ENCODE data around the gene MYO10.
"Not testable (repeated sequence)": the region's sequence is repeated elsewhere in the genome, so short reads cannot be mapped to it uniquely, and the experiment has no call there.

Gene MYO10

DNA sequence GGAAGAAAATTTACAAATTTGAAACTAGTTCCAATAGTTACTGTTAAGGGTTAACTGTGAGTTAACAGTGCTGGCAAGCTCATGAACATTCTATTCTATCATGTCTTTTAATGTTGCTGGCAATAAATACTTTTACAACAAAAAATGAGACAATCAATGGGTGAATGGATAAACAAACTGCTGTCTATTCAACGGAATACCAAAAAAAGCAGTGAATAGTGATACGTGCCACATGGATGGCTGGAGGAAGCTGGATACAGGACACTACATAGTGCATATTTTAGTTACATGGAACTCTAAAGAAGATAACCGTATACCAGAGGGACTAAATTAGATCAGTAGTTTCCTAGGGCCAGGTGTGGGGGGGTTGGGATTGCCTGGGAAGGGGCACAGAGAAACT is 163.5 kb downstream of the MYO10 start:
- DNase-seq = no peak

DNA sequence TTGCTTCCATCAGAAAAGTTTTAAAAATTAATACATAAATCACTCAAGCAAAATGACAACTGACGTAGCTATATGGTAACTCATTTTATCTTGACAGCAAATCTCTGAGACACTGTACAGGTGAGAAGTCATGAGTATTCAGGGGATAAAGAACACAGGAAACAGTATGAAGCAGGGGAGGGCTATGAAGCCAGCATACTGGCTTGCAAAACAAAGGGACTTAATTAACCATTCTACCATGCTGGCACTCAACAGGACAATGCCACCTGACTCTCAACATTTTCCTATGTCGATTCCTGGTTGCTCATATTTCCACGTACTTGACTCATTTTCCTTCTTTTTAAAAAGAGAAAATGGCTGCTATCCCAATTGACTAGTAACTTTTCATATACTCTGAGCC is 167.9 kb downstream of the MYO10 start:
- DNase-seq = no peak

DNA sequence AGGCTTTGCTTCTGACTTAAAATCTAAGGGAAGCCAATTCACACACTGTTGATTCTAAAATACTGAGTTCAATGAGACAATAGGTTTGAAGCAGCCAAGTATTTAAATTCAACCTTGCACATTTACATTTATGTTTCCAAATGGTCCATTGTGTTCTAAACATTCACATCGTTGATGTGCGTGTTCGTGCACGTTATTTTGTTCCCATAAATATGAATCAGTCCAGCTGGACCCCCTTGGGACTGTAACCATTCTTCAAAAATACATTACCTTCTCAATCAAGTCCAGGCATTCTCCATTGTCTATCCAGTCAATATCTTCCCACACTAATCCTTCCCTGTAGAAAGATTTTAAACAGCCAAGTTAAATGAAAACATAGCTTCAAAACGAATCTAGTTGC is 172.9 kb downstream of the MYO10 start:
- no peak for DNase-seq

DNA sequence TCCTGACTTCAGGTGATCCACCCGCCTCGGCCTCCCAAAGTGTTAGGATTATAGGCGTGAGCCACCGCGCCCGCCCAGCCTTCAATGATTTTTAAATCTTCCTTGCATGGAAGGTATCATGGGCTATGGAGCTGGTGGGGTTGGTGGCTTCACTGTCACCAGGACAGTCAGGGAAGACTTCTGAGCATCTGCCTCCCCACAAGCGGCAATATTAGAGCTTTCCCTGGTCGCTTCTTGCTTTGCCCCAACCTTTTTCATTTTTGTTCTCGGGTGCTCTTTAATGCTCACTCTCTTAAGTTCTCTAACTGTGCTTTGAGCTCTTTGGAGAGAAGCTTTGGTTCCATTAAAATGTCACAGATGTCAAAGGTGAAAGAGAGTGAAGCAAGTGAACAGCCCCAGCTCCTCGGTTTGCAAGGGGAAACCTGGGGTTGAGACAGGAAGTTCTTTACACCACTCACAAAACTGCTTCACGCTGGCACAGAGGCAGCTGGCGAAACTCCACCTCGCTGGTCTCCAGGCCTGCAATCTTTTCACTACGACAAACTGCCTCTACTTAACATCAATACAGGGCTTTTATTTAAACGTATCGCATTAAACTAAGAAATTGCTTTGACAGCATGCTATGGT is 176.8 kb downstream of the MYO10 start:
- no peak for DNase-seq

DNA sequence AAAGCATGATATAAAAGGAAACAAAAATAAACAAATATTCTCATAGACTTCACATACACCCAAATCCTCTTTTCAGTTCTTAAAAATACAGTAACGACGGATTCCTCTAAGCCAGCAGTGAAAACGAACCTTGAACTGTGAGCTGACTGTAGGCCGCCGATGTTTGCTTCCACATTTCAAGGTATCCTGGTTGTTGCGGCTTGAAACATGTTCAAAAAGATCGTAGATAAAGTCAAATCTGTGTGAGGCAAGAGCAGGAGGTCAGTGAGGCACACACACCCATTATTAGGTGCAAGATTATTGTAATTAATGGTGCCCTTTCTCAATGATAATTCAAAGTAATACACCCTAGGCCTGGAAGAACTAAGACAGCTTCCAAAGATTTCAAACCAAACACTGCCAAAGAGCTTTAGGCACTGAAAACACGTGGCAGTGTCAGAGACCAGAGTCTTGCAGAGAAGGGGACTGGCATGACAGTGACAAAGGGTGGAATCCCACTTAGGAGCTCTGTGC is 178.0 kb downstream of the MYO10 start:
- DNase-seq = no peak

DNA sequence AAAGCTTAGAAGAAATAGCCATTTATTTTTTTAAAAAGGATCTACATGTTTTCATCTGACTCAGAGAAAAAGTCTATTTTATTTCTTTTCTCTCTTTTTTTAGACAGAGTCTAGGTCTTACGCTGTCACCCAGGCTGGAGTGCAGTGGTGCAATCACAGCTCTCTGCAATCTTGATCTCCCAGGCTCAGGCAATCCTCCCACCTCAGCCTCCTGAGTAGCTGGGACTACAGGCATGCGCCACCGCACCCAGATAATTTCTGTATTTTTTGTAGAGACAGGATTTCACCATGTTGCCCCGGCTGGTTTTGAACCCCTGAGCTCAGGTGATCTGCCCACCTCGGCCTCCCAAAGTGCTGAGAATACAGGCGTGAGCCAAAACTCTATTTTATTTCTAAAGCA is 178.5 kb downstream of the MYO10 start:
- DNase-seq = not testable (repeated sequence)

DNA sequence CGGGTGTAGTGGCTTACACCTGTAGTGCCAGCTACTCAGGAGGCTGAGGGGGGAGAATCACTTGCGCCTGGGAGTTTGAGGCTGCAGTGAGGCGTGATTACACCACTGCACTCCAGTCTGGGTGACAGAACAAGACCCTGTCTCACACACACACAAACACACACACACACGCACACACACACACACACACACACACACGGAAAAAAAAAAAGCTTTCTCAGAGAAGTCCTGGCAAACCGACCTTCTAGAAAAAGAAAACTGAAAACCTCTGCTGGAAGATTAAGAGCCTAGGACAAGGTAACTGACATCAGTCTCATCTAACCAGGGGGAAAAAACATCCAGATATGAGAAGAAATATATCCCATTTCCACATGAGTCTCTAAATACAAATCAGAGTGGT is 178.9 kb downstream of the MYO10 start:
- DNase-seq = no peak

DNA sequence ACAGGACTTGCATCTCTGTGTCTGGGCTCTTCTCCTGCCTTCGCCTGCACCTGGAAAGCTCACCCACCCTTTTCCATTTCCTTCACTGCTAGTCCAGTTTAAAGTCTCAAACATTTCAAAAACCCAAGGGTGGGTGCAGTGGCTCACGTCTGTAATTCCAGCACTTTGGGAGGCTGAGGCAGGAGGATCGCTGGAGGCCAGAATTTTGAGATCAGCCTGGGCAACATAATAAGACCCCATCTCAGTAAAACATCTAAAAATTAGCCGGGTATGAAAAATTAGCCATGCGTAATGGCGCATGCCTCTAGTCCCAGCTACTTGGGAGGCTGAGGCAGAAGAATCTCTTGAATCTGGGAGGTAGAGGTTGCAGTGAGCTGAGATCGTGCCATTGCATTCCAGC is 179.4 kb downstream of the MYO10 start:
- no peak for DNase-seq

DNA sequence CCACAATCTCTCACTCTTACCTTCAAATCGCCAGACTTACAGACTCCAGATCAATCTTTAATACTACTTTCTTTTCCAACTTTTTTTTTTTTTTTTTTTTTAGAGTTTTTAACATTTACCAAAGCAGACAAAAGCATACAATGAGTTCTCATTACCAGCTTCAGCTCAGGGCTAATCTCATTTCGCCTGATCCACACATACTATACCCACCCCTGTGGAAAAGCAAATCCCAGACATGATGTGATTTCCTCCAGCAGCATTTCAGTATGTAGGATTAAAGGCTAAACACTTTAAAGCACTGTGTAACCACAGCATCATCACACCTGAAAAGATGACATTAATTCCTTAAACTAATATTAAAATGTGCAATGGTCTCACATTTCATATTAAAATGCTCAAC is 180.4 kb downstream of the MYO10 start:
- no peak for DNase-seq

DNA sequence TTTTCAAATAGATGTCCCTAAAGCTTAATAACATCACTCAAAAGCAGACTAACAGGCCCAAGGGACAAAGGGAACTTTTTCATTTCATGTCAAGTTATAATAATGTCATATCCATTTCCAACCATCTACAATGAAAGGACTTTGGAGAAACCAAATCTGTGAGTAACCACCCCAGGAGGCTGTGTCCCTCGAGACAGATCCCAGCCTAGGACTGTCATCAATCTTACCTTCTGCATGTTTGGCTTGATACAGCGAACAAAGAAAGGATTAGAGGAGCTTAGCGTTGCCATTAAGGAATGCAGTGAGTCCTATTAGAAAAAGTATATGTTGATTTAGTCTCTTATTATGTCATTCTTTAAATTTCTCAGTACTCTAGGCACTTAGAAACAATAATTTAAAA is 181.5 kb downstream of the MYO10 start:
- peak; percentile 55 for DNase-seq

DNA sequence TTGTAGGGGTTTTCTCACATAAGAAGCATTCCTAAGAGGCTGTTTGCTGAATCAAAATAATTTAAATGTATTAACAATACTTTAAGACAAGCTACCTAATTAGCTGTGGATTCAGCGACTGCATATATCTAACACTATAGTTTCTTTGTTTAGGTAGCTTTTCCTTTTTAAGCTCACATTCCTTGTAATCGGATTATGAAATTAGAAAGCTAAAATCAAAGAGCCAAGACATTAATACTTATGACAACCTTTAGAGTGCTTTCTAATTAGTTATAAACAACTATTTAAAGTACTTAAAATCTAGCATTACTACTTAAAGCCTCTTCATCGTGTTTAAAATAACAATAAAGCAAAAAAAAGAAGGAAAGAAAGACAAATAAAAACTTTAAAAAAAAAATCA is 182.0 kb downstream of the MYO10 start:
- no peak for DNase-seq

DNA sequence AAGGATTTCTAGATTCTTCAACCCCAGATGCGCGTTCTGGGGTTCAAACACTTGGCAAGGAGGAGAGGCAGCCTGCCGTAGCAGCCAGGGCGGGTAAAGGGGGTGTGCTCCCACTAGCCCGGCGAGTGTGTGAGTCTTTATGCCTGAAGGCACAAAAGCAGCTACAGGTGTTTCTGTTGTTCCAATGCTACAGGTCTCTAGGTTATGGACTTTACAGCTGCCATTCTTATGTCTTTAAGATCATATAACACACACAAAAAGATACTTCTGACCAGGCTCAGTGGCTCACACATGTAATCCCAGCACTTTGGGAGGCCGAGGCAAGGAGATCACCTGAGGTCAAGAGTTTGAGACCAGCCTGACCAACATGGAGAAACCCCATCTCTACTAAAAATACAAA is 185.6 kb downstream of the MYO10 start:
- DNase-seq = no peak

DNA sequence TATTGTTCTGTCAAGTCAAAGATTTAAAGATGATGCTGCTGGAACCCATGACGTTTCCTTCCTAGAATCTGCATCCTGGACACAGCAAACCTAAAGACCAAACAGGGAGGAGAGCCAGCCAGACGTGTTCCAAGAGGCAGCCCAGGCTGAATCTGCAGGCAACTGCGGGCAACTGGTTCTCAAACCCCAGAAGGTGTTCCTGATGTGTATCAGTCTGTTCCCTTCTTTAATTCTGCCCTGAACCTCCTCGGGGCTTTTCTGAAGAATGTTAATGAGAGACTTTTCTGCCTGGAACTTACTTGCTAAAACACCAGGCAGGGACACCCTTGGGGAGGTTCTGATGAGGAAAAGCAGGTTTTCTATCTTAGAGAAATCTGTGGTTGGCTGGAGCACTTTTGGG is 186.5 kb downstream of the MYO10 start:
- DNase-seq = no peak

DNA sequence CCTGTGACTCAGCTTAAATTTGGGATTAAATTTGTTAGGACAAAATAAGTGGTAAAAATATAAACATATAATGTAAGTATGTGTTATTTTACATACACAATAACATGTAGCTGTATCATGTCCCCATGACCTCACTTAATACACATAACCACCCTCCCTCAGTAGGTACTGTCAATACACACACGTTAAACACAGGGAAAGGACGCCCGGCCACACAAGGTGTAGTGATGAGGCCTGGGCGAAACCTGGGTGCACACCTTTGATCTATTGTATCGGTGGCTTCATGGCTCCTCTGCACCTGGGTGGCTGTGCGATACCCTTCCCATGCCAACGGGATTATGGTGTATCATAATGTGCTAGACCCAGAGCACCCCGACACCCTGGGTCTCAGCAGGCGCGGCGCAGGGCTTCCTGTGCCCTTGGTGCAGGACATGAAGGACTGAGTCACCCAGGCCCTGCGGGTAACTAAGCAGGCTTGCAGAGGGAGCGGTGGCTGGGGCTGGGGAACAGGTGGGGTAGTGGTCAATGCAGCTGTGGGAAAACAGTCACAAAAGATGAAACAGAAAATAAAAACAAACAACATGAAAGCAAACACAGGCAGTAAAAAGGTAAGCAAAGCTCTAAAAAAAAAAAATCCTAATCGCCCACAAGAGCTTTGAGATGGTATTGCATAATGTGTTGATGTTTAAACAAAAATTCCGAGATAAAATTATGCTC is 191.8 kb downstream of the MYO10 start:
- DNase-seq = no peak

DNA sequence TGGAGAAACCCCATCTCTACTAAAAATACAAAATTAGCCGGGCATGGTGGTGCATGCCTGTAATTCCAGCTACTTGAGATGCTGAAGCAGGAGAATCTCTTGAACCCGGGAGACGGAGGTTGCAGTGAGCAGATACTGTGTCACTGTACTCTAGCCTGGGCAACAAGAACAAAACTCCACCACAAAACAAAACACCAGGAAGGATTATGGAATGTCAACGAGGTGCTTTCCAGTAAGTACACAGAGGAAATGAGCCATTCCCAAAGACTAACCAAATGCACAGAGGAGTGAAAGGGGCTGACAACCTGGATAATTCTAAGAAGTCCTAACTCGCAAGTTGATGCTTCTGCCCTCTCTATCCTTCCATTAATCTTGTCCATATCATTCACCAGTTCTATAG is 193.2 kb downstream of the MYO10 start:
- peak; percentile 12 for DNase-seq

DNA sequence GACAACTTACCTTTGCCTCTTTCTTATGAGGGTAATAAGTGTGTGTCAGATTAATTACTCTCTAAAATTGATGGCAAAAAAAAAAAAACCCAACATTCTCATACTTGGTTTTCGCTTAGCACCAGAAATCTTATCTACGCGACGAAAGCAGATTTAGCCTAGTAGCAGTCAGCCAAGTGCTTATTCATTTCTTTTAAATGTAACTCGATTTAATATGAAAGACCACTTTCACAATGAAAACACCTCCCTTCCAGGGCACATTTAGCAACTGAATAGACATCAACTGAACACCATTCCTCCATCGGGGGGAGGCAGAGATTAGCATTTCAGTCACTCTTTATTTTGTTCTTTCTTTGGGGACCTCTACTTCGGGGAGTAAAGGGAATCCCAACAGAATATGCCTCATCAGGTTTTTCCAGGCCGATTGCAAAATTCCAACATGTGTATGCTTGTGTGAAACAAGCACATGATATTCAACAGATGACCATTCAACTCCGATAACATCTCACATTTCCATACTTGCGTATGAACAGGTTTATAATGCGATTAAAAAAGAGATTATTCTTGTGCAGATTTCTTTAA is 195.2 kb downstream of the MYO10 start:
- DNase-seq = no peak

DNA sequence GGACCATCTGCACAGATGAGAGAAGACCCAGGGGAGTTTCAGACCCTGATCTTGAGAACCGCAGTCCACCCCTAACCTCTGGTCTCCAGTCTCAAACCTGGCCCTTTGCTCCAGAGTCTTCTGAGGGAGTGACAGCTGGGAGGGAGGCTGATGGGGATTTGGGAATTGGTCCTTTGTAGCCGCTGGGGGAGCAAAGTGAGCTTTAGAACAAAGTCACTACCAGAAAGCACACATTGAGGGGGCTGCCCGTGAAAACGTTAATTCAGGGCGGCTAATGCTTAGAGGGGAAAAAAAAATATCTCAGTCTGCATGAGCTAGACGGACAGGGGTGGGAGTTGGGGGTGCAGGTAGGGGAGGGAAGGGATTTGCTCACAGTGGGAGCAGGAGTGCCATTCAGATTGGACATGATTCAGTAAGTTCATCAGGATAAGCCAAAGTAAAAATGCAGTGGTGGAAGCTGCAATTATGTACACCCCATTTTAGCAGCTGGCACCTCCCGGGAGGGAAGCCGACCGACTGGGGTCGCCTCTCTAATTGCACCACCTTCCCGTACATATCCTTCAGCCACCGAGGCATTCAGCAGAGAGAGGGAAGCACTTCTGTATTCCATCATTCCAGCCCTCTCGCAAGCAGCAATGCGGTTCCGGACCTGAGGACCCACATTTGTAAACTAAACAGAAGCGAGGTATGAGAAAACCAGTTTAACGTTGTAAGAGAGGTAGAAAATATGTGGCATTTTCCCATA is 195.8 kb downstream of the MYO10 start:
- DNase-seq = no peak

DNA sequence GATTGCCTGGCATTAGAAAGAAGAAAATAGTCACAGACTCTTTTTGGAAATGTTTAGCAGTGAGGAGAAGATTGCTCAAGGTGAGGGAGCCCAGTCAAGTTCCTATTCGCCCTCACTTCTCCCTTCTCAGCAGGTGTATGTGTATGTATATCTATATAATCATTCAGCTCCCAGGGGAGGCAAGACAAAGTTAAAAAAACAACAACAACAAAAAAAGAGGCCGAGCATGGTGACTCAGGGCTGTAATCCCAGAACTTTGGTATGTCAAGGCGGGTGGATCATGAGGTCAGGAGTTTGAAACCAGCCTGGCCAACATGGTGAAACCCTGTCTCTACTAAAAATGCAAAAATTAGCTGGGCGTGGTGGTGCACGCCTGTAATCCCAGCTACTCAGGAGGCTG is 197.7 kb downstream of the MYO10 start:
- DNase-seq = not testable (repeated sequence)

DNA sequence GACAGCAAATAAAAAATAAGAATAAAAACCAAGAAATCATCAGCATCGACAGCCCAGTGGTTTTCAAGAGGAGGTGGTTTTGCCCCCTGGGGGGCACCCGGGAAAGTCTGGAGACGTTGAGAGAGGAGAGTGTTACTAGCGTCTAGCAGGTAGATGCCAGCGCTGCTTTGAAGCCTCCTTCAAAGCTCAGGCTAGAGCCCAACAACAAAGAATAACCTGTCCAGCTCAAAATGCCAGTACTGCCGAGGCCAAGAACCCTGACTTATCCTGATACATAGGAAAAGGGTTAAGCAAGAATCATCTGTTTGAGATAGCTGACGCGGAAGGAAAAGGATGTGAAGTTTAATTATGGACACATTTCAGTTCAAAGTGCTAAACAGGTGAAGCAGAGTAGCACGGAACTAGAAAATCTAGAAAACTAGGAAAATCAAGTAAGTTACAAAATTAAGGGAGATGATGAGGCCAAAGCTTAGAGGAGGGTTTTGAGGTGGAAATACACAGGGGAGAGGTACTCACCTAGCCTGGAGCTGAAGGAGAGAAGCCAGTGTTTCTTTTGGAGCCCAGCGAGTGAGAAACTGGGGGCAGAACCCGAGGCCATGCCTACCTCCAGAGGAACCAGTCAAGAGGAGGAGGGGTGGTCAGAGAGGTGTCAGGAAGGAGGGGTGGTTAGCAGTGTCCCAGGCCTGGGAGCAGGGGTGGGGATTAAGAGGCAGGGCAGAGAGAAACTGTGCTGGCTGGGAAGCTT is 198.3 kb downstream of the MYO10 start:
- DNase-seq = no peak

DNA sequence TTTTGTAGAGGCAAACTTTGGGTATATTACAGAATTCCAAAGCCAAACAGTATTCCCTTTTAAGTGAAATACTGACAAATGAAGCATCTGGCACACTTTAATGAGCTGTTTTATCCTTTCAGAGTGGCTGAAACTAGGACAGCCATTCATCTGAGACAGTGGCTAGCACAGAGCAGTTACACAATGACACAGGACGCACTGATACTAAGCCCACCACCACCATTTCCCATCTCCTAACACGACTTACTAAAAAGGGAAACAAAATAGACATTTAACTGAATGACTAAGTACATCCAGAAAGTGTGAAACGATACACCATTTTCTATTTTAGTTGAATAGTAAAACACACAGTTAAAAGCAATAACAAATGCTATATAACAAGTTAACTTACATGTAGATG is 198.9 kb downstream of the MYO10 start:
- DNase-seq = no peak

DNA sequence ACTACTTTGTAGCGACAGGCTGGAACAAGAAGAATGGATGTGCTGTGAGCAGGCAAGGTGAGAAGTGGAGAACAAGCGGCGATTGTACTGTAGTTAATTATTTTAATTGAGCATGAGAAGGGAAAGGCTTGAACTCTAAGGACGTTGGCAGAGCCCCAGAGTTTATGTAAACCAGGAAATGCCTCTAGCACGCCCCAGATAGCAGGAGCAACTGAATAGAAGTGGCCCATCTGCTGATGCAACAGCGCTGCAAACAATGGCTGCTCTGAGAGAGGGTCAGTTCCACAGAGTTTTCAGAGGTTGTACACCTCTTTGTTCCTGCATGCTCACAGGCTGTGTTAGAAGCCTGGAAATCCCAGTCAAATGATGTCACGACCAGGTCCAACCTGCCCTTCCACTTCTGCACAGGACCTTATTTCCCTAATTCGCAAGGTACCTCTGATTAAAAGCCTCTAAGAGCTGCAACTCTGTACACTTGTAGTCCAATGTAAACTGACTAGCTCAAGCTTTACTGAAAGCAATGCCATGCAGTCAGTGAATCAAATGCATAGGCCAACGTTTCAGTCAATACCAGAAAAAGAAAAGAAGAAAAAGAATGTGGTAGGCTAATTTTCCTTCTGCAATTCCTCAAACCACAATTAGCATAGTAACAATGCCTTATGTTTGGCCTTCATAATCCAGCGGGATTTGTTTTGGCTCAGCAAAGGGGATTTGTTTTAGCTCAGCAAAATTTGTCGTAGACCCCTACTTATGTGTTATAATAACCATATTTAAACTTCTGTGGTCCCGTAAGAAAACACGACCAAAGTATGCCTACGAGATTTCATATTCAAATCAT is 199.7 kb downstream of the MYO10 start:
- peak; percentile 80 for DNase-seq
